Measurements from ENCODE around the gene FRMPD2. TPM values are rescaled to one million over a fixed set of nuclear protein-coding genes. Genes with fewer than 3 reads are reported as not detected.
"Not testable (repeated sequence)": the region's sequence is repeated elsewhere in the genome, so short reads cannot be mapped to it uniquely, and the experiment has no call there.

FRMPD2 gene
- total RNA-seq, 1 donor from 2014 or later, result under 0.01 TPM

DNA sequence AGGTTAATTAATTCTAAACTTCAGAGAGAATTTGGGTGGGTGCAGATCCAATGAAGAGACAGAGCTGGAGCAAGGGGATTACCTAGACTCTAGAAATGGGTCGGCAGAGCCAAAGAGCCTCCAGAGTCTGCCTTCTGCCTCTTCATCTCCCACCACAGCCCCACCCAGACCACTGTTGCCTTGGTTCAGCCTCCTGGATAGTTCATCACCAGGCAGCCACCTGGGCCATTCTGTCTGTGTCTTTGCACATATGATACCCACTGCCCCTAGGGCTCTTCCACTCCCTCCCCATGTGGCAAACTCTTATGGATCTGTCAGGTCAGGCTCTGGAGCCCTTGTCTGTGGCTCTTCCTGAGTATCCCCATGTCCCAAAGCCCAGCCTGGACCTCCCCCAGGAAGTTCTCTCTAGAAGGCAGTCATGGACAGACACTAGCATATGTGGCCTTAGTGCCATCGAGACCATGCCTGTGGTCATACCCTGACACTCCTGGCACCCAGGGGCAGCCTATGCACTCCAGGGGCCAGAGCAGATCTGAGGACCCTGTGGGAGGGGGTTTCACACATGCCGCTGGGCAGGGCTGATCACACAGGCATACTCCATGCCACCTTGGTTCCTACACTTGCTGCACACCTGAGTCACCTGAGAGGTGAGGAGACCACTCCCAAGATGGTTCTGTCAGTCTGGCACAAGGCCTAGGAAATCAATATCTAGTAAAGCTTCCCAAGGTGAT is 41.6 kb downstream of the FRMPD2 start:
- DNase-seq, result no peak

DNA sequence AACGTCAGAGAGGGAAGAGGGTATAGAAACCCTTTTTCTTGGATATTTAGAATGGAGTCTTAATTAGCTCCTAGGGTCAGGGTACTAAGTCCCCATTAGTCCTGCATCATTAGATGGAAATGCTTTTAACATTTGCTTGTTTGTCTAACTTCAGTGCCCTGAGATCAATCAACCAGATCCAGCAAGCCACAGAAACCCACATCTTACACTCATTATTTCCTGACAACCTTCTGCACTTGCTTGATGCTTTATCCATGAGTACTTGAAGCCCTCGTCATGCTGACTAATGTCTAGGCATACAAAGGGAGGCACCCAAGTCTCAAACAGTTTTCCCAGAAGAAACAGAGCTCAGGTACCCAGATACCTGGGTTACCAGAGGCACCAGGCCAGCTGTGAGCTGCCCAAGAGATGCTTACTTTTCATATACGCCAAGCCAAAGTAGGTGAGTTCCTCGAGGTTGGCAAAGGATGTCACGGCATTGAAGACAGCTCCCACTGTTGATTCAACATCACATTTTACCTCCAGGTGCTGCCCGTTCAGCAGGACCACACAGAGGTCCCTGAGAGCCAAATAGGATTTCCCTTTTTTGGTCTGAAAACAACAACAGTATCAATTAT is 42.7 kb downstream of the FRMPD2 start:
- DNase-seq, result no peak

DNA sequence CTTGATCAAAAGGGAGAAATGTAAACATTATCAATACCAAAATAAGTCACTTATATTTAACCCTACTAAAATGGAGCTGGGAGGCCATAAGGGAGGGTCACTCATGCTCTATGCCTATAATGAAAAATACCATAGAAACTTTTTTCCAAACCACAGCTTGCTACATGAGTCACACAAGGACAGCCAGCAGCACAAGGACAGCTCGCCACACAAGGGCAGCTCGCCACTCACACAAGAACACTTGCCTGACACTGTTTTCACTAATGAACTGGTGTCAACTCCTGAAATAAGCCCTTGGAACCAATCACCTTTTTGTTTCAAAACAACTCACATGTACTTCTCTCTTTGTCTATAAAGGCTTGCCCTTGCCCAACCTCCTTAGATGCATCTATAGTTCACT is 43.3 kb downstream of the FRMPD2 start:
- no peak for DNase-seq

DNA sequence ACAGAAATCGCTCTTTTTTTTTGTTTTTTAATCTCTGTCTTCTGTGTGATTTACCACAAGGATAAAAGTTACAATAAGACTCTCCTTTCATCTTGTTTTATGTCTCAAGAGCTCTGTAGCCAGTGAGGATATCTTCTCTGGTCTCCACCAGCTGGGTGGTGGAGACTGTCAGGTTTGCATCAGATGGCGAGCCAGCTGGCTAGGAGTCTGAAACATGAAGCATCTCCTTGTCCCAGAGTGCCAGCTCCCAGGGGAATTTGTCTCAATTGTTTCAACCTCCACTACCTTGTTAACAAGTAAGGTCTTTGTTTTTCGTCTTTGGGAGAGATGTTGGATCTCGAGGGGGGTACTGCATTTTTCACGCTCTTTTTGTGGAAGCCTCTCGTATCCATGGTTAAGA is 47.3 kb downstream of the FRMPD2 start:
- no peak for DNase-seq

DNA sequence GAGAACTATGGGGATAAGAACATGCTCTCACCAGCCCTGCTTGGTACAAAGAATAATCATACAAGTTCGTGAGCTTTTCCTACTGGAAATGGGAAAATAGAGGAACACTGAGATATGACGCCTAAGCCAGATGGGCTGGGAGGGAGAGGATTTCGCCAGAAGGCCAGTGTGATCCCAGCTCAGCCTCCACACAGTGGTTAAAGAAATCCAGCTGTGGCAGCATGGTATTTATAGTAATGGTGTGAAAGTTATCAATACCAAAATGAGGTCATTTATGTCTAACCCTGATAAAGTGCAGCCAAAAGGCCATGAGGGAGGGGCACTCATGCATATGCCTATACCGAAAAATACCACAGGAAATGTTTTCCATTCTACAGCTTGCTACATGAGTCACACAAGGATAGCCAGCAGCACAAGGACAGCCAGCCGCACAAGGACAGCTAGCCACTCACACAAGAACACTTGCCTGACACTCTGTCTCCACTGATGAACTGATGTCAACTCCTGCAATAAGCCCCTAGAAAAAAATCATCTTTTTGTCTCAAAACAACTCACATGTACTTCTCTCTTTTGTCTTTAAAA is 49.4 kb downstream of the FRMPD2 start:
- DNase-seq, result peak; percentile 19

DNA sequence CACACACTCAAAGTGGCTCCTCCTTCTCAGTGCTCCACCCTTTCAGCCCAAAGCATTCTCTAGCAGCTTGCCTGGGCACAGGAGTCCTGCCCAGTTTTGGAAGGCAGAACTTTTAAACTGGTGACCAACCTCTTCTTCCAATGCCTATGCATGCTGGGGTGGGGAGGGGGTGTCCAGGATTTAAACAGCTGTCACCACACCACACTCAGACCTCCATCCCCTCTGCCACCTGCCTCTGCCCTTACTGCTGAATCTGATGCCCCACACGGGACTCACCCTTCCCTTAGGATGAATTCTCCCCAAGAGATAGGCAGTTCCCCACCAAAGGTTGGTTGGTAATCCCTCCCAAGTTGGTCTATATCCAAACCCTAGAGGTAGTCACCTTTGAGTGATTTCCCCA is 50.2 kb downstream of the FRMPD2 start:
- no peak for DNase-seq

DNA sequence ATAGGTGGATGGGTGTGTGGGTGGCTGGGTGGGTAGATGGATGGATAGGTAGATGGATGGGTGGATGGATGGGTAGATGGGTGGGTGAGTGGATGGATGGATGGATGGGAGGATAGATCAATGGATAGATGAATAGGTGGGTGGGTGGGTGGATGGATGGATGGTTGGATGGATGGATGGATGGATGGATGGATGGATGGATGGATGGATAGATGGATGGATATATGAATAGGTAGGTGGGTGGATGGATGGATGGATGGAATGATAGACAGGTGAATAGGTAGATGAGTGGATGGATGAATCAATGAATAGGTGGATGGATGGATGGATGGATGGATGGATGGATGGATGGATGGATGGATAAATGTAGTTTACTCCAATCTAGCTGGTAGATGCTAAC is 52.7 kb downstream of the FRMPD2 start:
- DNase-seq, result no peak

DNA sequence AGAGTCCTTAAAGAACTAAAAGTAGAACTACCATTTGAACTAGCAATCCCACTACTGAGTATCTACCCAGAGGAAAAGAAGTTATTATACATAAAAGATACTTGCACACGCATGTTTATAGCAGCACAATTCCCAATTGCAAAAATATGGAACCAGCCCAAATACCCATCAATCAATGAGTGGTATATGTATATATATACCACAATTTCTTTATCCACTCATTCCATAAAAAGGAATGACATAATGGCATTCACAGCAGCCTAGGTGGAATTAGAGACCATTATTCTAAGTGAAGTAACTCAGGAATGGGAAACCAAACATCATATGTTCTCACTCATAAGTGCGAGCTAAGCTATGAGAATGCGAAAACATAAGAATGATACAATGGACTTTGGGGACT is 53.5 kb downstream of the FRMPD2 start:
- DNase-seq, result not testable (repeated sequence)

DNA sequence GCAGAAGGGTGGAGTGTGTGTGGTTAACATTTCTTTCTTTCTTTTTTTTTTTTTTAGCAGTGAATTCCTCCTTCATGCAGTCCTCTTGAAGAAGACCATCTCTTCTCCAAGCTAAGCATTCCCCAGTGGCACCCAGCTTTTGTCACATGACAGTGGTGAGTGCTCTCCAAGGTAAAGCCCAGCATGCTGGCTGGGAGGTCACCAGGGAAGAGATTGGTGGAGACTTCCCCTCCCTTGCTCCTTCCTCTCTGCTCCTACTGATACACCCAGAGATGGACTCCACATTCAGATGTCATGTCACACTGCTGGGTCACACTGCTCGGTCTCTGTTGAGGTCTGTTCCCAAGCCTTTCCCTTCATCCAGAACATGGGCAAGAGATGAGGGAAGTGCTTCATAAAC is 55.3 kb downstream of the FRMPD2 start:
- DNase-seq, result no peak

DNA sequence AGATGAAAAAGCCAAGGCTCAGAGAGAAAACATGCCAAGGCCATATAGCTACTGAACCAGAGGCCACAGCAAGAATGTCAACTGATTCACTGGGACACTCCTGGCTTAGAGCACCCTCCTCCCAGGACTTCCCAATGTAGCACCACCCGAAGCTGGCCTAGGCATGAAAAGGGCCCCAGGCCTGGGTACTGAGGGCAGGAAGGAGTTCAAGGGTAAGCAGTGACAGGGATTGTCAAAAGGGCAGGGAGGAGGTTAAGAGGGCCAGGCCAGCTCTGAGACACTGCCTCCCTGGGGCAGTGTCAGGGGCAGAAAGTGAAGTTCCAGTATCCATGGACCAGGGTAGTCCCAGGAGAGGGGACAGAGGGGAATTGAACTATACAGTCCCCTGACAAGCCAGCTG is 57.8 kb downstream of the FRMPD2 start:
- DNase-seq, result no peak

DNA sequence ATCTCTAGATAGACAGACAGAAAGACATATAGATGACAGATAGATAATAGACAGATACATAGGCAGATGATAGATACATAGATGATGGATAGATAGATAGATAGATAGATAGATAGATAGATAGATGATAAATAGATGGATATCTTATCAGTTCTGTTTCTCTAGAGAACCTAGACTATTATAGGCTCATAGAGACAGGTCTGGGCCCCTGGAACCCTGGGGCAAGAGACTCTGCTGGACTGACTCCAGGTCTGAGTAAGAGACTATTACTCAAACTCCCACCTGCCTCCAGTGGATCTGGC is 58.3 kb downstream of the FRMPD2 start:
- no peak for DNase-seq

DNA sequence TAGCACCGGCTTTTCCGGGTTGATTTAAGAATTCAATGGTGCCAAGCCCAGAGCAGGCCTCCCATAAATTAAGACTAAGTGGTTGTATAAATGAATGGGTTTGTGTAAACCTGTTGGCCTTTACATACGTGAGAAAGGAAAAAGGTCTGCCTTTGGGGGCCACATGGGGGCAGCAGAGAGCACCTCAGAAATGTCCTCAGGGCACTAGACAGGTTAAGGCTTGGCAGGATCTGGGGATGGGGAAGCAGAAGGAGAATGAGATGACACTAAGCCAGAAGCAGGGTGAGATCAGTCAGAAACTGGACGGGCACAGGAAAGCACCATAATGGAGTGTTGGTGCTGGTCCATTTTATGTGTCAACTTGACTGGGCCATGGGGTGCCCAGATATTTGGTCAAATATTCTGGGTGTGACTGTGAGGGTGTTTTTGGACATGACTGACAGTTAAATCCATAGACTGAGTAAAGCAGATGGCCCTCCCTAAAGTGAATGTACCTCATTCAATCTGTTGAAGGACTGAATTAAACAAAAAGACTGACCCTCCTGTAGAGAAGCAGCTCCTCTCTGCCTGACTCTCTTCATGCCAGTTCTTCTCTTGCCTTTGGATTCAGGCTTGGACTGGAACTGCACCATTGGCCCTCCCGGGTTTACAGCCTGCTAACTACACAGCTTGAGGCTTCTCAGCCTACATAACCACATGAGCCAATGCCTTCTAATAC is 58.9 kb downstream of the FRMPD2 start:
- peak; percentile 80 for DNase-seq

DNA sequence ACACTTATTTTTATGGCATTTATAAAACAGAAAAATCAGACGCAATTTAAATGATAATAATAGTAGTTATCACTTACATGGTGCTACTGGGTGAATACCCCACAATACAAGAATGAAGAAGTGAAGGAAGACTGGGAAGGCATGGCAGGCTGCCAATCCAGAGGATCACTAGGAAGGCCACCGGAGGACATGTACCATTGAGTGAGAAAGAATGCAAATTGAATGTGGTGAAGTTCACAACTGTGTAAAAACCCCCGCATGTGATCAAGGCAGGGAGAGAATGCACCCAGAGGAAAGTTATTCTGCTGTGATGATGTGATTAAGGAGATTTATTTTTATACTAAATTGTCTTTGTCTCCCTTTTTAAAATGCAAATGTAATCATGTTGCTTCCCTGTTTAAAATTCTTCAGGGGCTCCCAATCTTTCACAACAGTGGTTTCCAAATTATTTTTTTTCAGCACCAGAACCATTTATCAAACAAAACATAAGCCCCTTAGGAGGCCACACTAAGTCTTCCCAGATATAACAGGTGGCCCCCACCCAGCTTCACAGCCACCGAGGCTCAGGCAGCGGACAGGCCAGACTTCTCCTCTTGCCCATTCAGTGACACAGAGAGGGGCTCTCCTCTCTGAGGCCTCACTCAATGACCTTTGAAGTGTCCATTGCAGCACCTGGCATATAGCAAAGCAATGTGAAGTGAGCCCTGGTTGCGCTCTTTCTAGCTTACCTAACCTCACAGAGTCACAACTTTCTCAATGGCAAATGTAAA is 59.6 kb downstream of the FRMPD2 start:
- DNase-seq, result no peak

DNA sequence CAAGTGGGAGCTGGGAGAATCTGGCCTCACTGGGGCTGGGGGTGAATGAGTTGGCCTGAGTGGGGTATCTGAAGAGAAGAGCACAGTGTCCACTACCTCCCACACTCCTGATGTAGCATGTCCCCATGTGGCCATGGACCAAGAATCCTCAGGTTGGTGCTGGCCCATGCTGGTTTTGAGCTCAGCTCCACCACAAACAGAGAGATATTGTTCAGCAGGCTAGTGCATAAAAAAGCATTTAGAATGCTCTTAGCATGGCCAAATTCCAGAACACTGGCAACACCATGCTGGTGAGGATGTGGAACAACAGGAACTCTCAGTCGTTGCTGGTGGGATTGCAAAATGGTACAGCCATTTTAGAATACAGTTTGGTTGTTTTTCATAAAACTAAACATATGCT is 61.4 kb downstream of the FRMPD2 start:
- DNase-seq, result no peak

DNA sequence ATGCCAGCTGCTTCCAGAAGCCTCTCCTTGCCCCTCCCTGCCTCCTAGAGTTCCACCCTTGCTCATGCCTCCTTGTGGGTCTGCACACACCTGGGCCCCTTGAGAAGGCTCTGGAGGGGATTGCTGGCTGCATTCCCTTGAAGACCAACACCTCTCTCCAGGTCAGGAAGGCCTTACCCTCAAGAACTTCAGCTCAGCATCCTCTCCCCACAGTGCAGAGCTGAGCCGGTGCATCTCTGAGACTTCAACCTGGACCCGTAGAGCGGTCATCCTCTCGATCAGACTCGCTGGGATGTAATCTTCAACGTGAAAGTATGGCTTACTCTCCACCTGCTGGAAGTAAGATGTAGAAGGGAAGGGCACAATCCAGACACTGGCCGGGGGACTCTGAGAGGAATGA is 62.7 kb downstream of the FRMPD2 start:
- DNase-seq, result no peak

DNA sequence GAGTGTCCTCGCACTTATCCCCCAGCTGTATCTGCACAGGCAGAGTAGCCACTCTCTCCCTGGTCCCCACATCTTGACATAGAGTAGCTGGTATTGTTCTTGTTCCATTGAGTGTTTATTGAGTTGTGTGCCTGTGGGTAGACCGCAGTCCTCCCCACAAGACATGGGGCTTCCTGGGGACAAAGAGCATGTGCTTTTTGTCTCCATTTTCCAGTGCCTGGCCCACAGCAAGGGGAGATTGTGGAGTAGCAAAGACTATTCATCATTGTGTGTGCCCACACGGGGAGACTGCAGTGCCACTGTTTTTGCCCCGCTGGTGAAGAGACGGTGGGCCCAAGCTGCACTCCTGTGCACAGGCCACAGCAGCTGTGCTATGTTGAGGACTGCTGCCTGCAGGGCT is 63.5 kb downstream of the FRMPD2 start:
- no peak for DNase-seq

DNA sequence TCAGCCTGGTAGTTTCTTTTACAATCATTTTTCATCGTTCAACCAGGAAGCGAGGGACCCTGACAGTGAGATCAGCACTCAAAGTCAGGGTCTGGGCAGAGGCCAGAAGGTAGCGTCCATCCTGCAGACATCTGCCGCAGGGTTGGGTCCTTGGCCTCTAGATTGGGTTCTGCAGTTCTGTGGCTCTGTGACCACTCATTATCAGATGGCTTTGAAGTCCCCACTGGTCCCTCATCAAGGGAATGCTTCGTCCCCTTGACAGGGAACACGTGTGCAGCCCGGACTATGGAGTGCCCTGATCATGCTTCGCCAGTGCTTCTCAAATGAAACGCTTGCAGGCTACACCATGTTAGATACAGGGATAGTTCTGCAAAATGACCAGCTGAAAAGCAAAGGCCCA is 64.1 kb downstream of the FRMPD2 start:
- no peak for DNase-seq

DNA sequence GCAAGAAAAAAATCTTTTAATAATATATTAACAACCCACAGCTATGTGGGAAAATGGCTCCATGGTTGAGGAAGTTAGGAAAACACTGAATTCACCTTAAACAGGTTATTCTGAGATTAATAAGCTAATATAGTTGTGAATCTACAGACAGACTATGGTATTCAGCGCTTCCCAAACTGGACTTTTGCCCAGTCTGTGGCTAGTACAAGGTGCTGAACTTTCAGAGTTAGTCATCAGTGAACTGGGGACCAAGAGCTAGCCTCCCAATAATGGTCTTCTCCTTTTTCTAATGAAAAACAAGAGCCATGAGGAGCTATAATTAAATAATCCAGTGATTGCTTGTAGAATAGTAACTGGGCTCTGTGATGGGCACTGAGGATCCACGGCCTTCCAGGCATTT is 65.3 kb downstream of the FRMPD2 start:
- no peak for DNase-seq

DNA sequence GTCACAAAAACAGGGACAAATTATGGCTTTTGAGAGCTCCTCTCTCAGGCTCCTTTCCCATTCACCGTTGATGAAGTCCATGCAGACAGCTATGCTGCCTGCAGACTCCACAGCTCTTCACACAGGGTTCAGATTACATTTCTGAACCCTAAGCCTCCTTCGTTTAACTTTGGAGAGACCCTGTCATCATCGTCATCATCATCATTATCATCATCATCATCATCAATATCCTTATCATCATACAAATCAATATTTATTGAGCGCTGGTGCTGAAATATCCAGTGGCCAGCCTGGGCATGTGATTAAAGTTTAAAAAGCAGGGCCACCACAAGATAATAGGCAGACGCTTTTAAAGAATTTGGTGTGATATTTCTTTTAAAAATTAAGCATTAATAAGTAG is 66.6 kb downstream of the FRMPD2 start:
- no peak for DNase-seq

DNA sequence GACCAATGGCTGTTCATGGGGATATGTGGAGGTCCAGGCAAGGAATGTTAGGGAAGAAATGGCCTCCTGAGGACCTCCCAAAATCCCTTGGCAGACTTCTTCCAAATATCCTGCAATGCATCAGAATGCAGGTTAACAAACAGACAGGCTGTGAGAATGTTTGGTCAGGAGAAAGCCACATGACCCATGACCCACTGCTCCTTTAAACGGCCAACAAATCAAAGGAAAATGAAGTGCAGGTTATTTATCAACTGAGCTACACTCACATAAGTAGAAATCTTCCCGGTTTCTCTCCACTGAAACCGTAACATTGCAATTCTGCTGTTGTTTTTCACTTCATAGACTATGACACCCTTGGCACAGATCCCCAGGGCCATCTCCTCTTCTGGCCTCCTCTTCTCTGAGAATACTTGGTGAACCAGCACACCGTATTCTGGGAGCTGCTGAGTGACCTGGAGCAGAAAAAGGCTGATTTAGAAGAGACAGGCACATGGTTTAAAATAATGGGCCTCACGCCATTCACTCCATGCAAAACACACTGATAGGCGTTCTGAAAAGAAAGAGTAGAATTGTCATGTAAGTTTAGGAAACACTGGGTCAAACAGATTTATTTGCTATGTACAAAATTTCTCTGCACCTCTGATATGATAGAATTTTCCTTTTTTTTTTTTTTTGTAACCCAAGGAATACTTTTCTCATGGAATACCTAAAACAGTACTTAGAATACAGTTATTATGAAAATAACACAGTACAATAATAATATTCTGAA is 67.8 kb downstream of the FRMPD2 start:
- no peak for DNase-seq

DNA sequence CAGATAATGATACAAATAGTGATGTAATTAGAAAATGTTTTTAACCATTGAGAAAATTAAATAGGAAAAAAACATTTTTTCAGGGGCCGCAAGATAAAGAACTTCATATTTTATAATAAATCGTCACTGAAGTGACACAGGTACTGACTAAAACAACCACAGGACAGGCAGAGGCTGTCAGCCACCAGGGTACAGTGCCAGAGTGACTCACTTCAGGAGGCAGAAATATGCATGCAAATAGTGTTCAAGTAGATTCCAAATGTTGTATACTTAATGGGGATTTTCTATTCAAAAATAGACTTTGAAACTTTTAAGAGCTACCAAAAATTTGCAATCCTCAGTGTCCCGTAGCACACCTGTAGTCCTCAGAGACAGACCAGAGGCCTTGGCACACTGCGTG is 68.6 kb downstream of the FRMPD2 start:
- DNase-seq, result no peak
